ENCODE data around the gene EMD. TPM values are rescaled to one million over a fixed set of nuclear protein-coding genes. Genes with fewer than 3 reads are reported as not detected.
"Not testable (repeated sequence)": the region's sequence is repeated elsewhere in the genome, so short reads cannot be mapped to it uniquely, and the experiment has no call there.

Gene EMD
- total RNA-seq, 2 experiments from 2014 or later = 164 to 178 TPM

- H3K36me3 ChIP-seq (ENCODE audit: insufficient read depth, low read length); DNase-seq; H3K4me3 ChIP-seq (ENCODE audit: low read length); CTCF ChIA-PET; H3K36me3 Mint-ChIP-seq (ENCODE audit: low read depth); intact Hi-C loops (cut with DNase I, micrococcal nuclease); POLR2A ChIA-PET; H3K27ac ChIP-seq (ENCODE audit: low read depth in 1 of 2, low read length in 2 of 2); H3K4me1 Mint-ChIP-seq (ENCODE audit: low read depth); H3K27me3 ChIP-seq (ENCODE audit: control insufficient read depth in 1 of 2, insufficient read depth in 2 of 2, low read length in 2 of 2); H3K9me3 Mint-ChIP-seq; H3K9me3 ChIP-seq (ENCODE audit: control insufficient read depth in 1 of 2, insufficient read depth in 1 of 2, low read length in 2 of 2); H3K4me1 ChIP-seq (ENCODE audit: insufficient read depth, low read length); H3K27ac Mint-ChIP-seq; H3K4me3 Mint-ChIP-seq; H3K27me3 Mint-ChIP-seq: not testable (repeated sequence)
- peak; percentile 72 for ATAC-seq (ENCODE audit: poor library complexity)
These were observed 11.0 kb downstream of the EMD start for GRCh38 chrX:154389812-154390747.

DNA sequence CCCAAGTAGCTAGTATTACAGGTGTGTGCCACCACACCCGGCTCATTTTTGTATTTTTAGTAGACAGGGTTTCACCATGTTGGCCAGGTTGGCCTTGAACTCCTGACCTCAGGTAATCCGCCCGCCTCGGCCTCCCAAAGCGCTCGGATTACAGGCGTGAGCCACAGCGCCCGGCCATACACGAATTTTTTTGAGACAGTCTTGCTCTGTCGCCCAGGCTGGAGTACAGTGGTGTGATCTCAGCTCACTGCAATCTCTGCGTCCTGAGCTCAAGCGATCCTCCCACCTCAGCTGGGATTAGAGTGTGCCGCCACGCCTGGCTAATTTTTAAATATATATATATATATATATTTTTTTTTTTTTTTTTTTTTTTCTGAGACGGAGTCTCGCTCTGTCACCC is 17.3 kb downstream of the EMD start:
- CTCF ChIA-PET = interaction anchor here (1.6 kb wide), 1 partner anchor 94 kb away, joined by 3 read pairs; the partner anchor contains the start of gene SLC10A3
- peak overlapping the region; percentile 99 for H3K27ac Mint-ChIP-seq
- peak overlapping the region; percentile 98 for H3K4me3 Mint-ChIP-seq

DNA sequence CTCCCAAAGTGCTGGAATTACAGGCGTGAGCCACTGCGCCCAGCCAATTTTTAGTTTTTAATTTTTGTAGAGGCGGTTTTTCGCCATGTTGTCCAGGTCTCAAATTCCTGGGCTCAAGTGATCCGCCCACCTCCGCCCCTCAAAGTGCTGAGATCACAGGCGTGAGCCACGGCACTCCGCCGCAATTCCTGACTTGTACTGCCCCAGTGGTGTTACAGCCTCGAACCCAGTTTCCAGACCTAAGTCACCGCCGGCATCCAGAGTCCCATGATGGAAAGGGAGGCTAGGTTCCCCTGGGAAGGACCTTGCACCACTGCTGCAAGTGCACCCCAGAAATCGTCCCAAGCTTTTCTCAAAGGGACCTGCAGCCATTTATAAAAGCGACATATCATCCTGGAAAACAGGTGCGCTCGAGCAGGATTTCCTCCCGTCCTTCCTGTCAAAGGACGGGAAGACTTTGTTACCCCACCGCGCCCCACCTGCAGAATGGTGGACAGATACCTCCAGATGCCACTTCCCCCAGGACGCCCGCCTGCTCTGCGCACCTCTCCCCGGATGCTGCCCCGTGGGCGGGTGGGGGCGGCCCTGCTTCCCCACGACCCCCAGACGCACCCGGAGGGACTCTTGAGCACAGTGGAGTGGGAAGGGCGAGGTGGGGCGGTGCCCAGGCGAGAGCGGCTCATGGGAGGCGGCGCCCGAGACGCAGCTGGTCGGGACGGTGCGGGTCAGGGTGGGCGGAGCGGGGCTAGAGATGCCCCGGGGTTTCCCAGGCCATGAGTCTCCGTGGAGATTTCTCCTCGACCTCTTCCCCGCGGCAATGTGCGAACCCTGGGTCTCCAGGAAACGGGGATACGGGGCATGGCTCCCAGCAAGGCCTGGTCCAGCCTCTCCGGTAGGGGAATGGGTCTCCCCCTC is 18.1 kb downstream of the EMD start:
- Histone ChIP-seq H3K4me1 (ENCODE audit: insufficient read depth, low read length) (peaks cover 27% of the 10 kb centered on the region), H3K9me3 (ENCODE audit: control insufficient read depth in 1 of 2, insufficient read depth in 1 of 2, low read length in 2 of 2) (no peaks in the 10 kb centered on the region), H3K27ac (ENCODE audit: low read depth in 1 of 2, low read length in 2 of 2) (peak overlapping the region; percentile 88 to 99), H3K27me3 (ENCODE audit: control insufficient read depth in 1 of 2, insufficient read depth in 2 of 2, low read length in 2 of 2) (no peaks in the 10 kb centered on the region), H3K36me3 (ENCODE audit: insufficient read depth, low read length) (peaks cover 24% of the 10 kb centered on the region), H3K4me3 (ENCODE audit: low read length) (peak overlapping the region; percentile 72)
- H3K27ac Mint-ChIP-seq = peak overlapping the region; percentile 99
- H3K4me3 Mint-ChIP-seq = peak overlapping the region; percentile 98
- ATAC-seq (ENCODE audit: poor library complexity) (peak; percentile 7), DNase-seq (peak in 8 of 14 experiments; percentile 29 to 76 (median 46))
- no peaks in the 10 kb centered on the region for H3K9me3 Mint-ChIP-seq
- H3K36me3 Mint-ChIP-seq (ENCODE audit: low read depth) = peaks cover 41% of the 10 kb centered on the region
- H3K27me3 Mint-ChIP-seq = no peaks in the 10 kb centered on the region
- intact Hi-C loops (cut with DNase I, micrococcal nuclease) = loop anchor here in 1 of 2 experiments (5.0 kb wide), 1 partner anchor 135 kb away; no protein-coding TSS in a partner anchor
- TF ChIP-seq CTCF (IDR thresholded peaks at IDR 0.05) = no peak
- ChIA-PET CTCF (interaction anchor here (1.6 to 3.2 kb wide), 2 partner anchors 14 to 93 kb away, joined by 3 to 15 read pairs; partner anchors contain the start of genes SLC10A3 and TAFAZZIN), POLR2A (interaction anchor here (0.6 to 3.9 kb wide), 30 partner anchors 12 to 603 kb away, joined by 3 to 40 read pairs (median 4); partner anchors contain the start of genes ATP6AP1, DKC1, DNASE1L1 and EMD)
- H3K4me1 Mint-ChIP-seq (ENCODE audit: low read depth) = peaks cover 22% of the 10 kb centered on the region

More for the DNA sequence above, 17.3 kb downstream of the EMD start:
- not testable (repeated sequence) for H3K27me3 ChIP-seq (ENCODE audit: control insufficient read depth in 1 of 2, insufficient read depth in 2 of 2, low read length in 2 of 2); H3K27ac ChIP-seq (ENCODE audit: low read depth in 1 of 2, low read length in 2 of 2); H3K4me3 ChIP-seq (ENCODE audit: low read length); ATAC-seq (ENCODE audit: poor library complexity); DNase-seq; H3K9me3 ChIP-seq (ENCODE audit: control insufficient read depth in 1 of 2, insufficient read depth in 1 of 2, low read length in 2 of 2); H3K9me3 Mint-ChIP-seq; H3K27me3 Mint-ChIP-seq
- intact Hi-C loops (cut with DNase I, micrococcal nuclease) = loop anchor here in 1 of 2 experiments (5.0 kb wide), 1 partner anchor 136 kb away; no protein-coding TSS in a partner anchor
- peaks cover 34% of the 10 kb centered on the region for H3K36me3 Mint-ChIP-seq (ENCODE audit: low read depth)
- POLR2A ChIA-PET = interaction anchor here (1.8 kb wide), 1 partner anchor 32 kb away, joined by 8 read pairs; the partner anchor contains the start of gene ATP6AP1
- Histone ChIP-seq H3K4me1 (ENCODE audit: insufficient read depth, low read length) (peaks cover 27% of the 10 kb centered on the region), H3K36me3 (ENCODE audit: insufficient read depth, low read length) (peaks cover 23% of the 10 kb centered on the region)
- peaks cover 22% of the 10 kb centered on the region for H3K4me1 Mint-ChIP-seq (ENCODE audit: low read depth)

Data from CD4-positive, alpha-beta T cell (primary cell).